ENCODE measurements around the gene NAALADL2.

The NAALADL2 gene

DNA sequence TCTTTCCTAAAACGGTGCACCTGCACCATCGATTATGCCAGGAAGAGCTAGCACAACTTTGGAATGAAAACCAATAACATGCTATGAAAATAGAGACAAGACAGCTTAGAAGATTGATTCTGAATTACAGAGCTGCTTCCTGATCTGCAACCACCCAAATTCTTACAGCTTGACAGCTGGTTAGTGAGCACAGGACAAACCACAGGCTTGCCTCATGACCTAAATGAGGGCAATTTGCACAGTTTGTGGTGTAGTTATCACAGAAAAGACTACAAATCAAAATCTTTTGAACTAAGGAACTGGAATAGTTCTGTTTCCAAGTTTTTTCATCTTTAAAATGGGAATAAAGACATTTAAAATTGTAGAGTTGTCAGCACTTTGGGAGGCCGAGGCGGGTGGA lies 533.5 kb downstream of the NAALADL2 start:
- TF ChIP-seq, protein P1, sequence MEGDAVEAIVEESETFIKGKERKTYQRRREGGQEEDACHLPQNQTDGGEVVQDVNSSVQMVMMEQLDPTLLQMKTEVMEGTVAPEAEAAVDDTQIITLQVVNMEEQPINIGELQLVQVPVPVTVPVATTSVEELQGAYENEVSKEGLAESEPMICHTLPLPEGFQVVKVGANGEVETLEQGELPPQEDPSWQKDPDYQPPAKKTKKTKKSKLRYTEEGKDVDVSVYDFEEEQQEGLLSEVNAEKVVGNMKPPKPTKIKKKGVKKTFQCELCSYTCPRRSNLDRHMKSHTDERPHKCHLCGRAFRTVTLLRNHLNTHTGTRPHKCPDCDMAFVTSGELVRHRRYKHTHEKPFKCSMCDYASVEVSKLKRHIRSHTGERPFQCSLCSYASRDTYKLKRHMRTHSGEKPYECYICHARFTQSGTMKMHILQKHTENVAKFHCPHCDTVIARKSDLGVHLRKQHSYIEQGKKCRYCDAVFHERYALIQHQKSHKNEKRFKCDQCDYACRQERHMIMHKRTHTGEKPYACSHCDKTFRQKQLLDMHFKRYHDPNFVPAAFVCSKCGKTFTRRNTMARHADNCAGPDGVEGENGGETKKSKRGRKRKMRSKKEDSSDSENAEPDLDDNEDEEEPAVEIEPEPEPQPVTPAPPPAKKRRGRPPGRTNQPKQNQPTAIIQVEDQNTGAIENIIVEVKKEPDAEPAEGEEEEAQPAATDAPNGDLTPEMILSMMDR (IDR thresholded peaks at IDR 0.05; ENCODE audit: low read depth, low read length), result no peak
- DNase-seq, result no peak
- Histone ChIP-seq H3K4me3 (ENCODE audit: low read depth, low read length) (no peak overlapping the region), H3K9me3 (no peaks in the 10 kb centered on the region), H3K27me3 (no peaks in the 10 kb centered on the region), H3K4me1 (no peaks in the 10 kb centered on the region), H3K36me3 (no peaks in the 10 kb centered on the region)

DNA sequence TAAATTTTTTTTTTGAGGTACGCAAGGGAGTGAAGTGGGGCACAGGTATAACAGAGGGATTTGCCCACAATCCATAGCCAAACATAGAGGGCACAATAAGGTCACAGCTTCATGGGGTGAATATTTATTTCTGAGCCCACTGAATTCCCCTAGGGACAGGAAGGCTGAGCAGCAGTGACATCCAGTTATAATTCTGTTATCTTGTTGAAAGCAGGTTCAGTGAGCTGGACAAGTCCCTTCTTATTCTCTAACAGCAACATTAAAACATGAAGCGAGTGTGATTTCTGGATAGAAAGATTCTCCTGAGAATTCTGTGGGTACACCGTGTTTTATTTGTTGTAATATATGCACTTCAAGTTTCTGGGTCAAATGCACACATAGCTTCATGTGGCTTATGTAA lies 538.2 kb downstream of the NAALADL2 start:
- no peaks in the 10 kb centered on the region for H3K36me3 ChIP-seq
- TF ChIP-seq, protein P1 (IDR thresholded peaks at IDR 0.05; ENCODE audit: low read depth, low read length), result no peak
- no peaks in the 10 kb centered on the region for H3K27me3 ChIP-seq
- no peaks in the 10 kb centered on the region for H3K9me3 ChIP-seq
- H3K4me3 ChIP-seq (ENCODE audit: low read depth, low read length), result no peak overlapping the region
- H3K4me1 ChIP-seq, result no peaks in the 10 kb centered on the region
- no peak for DNase-seq

DNA sequence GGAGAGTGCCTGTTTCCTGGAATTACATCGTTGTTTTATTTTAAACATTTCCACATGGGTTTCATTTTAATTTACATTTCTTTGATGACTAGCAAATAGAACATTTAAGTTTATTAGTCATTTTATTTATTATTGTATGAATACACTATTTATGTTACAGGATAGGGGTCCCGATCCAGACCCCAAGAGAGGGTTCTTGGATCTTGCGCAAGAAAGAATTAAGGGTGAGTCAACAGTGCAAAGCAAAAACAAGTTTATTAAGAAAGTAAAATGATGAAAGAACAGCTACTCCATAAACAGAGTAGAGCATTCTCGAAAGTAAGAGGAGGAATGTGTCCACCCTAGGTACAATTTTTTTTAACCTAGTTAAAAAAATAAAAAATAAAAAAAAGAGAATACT lies 539.5 kb downstream of the NAALADL2 start:
- TF ChIP-seq, protein P1 (IDR thresholded peaks at IDR 0.05; ENCODE audit: low read depth, low read length), result no peak
- no peak for DNase-seq

DNA sequence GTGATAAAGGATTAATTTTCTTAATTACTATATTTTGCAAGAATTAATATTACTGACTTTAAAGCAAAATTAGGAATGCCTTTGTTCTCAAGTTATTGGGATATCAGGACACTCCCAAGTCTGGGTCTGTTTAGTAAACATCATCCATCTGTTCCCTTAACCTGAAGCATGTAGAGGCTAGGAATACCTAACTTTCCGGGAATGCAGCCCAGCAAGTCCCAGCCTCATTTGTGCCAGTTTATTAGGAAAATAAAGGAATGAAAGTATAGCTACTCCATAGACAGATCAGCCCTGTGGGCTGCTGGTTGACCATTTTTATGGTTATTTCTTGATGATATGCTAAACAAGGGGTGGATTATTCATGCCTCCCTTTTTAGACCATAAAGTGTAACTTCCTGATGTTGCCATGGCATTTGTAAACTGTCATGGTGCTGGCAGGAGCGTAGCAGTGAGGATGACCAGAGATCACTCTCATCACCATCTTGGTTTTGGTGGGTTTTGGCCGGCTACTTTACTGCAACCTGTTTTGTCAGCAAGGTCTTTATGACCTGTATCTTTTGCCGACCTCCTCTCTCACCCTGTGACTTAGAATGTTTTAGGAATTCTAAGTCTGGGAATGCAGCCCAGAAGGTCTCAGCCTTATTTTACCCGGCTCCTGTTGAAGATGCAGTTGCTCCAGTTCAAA lies 540.2 kb downstream of the NAALADL2 start:
- Histone ChIP-seq H3K27me3 (no peaks in the 10 kb centered on the region), H3K36me3 (no peaks in the 10 kb centered on the region), H3K4me1 (peaks cover 3% of the 10 kb centered on the region; the same call in 1 of the 2 replicates), H3K4me3 (ENCODE audit: low read depth, low read length) (no peak overlapping the region), H3K9me3 (no peaks in the 10 kb centered on the region)
- DNase-seq, result no peak
- TF ChIP-seq, protein P1 (IDR thresholded peaks at IDR 0.05; ENCODE audit: low read depth, low read length), result no peak

More for the DNA sequence above, 539.5 kb downstream of the NAALADL2 start:
- no peaks in the 10 kb centered on the region for H3K27me3 ChIP-seq
- no peaks in the 10 kb centered on the region for H3K4me1 ChIP-seq
- no peaks in the 10 kb centered on the region for H3K9me3 ChIP-seq
- no peaks in the 10 kb centered on the region for H3K36me3 ChIP-seq
- no peak overlapping the region for H3K4me3 ChIP-seq (ENCODE audit: low read depth, low read length)

DNA sequence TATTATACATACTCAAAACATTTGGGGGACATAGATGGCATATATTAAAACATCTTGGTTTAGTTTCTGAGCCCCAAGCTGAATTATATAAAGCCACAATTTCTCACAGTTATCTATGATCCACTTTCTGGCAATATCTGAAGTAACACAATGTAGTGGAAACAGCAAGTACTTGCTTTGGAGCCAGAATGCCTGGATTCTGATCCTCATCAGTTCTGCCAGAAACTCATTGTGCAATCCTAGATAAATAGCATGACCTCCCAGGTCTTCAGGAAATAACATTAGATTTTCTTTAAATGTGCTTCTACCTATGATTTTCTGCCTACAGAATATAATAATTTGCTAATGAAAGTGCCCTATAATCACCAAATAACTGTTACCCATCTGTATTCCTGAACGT lies 544.9 kb downstream of the NAALADL2 start:
- TF ChIP-seq, protein P1 (IDR thresholded peaks at IDR 0.05; ENCODE audit: low read depth, low read length), result no peak
- no peak overlapping the region for H3K4me3 ChIP-seq (ENCODE audit: low read depth, low read length)
- H3K9me3 ChIP-seq, result no peaks in the 10 kb centered on the region
- H3K36me3 ChIP-seq, result no peaks in the 10 kb centered on the region
- no peaks in the 10 kb centered on the region for H3K27me3 ChIP-seq
- H3K4me1 ChIP-seq, result peaks cover 6% of the 10 kb centered on the region; the same call in 1 of the 2 replicates
- no peak for DNase-seq

DNA sequence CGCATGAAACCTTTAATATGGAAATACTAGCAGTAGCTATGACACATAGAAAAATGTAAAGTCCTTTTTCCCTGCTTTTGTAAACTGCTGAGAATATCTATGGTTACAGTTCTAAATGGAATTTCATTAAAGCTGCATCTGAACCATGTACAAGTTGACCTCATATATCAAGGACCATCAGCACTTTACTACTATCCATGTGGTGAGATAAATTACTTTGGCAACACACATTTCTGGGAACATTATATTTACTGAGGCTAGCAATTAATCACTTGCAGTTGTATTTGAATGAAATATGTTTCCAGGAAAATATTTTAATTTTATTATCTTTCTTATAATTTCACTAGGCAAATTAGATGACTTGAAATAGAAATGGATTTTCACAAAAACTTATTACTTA lies 545.5 kb downstream of the NAALADL2 start:
- Histone ChIP-seq H3K4me1 (peaks cover 6% of the 10 kb centered on the region; the same call in 1 of the 2 replicates), H3K27me3 (no peaks in the 10 kb centered on the region), H3K36me3 (no peaks in the 10 kb centered on the region), H3K4me3 (ENCODE audit: low read depth, low read length) (no peak overlapping the region), H3K9me3 (no peaks in the 10 kb centered on the region)
- TF ChIP-seq, protein P1 (IDR thresholded peaks at IDR 0.05; ENCODE audit: low read depth, low read length), result no peak
- DNase-seq, result no peak
